GM18502 (cell line): ENCODE results near the gene IL1RAP.

Source experiments
- ATAC-seq: cut with Tn5 transposase; IDR thresholded peaks from one replicate; pipeline ENCODE4 v1.9.1; 2021; ENCODE audit warnings: mild to moderate bottlenecking; ENCODE audit not compliant: unreplicated experiment, poor library complexity

Gene IL1RAP

GRCh38 chr3:190538288-190538687 is 24.4 kb downstream of the IL1RAP start:
- ATAC-seq = no peak

- no peak for ATAC-seq
Measured at GRCh38 chr3:190539526-190539925, 25.6 kb downstream of the IL1RAP start.

- ATAC-seq = no peak
Measured at GRCh38 chr3:190541008-190541407, 27.1 kb downstream of the IL1RAP start.

- no peak for ATAC-seq
Measured at GRCh38 chr3:190541560-190541959, 27.7 kb downstream of the IL1RAP start.

- ATAC-seq = no peak
Measured at GRCh38 chr3:190542846-190543245, 29.0 kb downstream of the IL1RAP start.

- ATAC-seq = no peak
Measured at GRCh38 chr3:190543671-190544070, 29.8 kb downstream of the IL1RAP start.

GRCh38 chr3:190545191-190545590 is 31.3 kb downstream of the IL1RAP start:
- ATAC-seq = no peak

GRCh38 chr3:190546881-190547510 is 33.1 kb downstream of the IL1RAP start:
- ATAC-seq = no peak

- ATAC-seq = no peak
Measured at GRCh38 chr3:190548031-190548656, 34.3 kb downstream of the IL1RAP start.

- no peak for ATAC-seq
Measured at GRCh38 chr3:190552021-190552420, 38.1 kb downstream of the IL1RAP start.

GRCh38 chr3:190552969-190553759 is 39.3 kb downstream of the IL1RAP start:
- no peak for ATAC-seq

- ATAC-seq = no peak
Measured at GRCh38 chr3:190554197-190554596, 40.3 kb downstream of the IL1RAP start.

GRCh38 chr3:190556351-190556750 is 42.5 kb downstream of the IL1RAP start:
- ATAC-seq = no peak

GRCh38 chr3:190557296-190557695 is 43.4 kb downstream of the IL1RAP start:
- ATAC-seq = no peak

- no peak for ATAC-seq
Measured at GRCh38 chr3:190558316-190558715, 44.4 kb downstream of the IL1RAP start.

- no peak for ATAC-seq
Measured at GRCh38 chr3:190558796-190559195, 44.9 kb downstream of the IL1RAP start.

- ATAC-seq = no peak
Measured at GRCh38 chr3:190560013-190560895, 46.4 kb downstream of the IL1RAP start.

GRCh38 chr3:190562866-190563510 is 49.1 kb downstream of the IL1RAP start:
- ATAC-seq = no peak

- no peak for ATAC-seq
Measured at GRCh38 chr3:190564175-190564574, 50.3 kb downstream of the IL1RAP start.
